Adipose tissue (tissue), 3 donors: ENCODE data around the gene VANGL2. TPM values are rescaled to one million over a fixed set of nuclear protein-coding genes. Genes with fewer than 3 reads are reported as not detected.
"Not testable (repeated sequence)": the region's sequence is repeated elsewhere in the genome, so short reads cannot be mapped to it uniquely, and the experiment has no call there.

Source experiments
- H3K27ac ChIP-seq: one replicate; pipeline ENCODE4 v1.5.1; 2013; ENCODE audit warnings: low read depth, low read length
- WGBS, 3 donors: extraction: QIAGEN DNeasy Blood & Tissue Kit; methylation state at CpG; one replicate each; pipeline ENCODE4 v1.1.7; 2013; 5-methylcytosine and 5-hydroxymethylcytosine counted together
- polyA plus RNA-seq, 3 donors: library from polyadenylated mRNA; stranded (reverse); fragments of 200-250 nt; gene quantifications; one replicate each; pipeline ENCODE4 v1.2.3, GENCODE V29; 2013
- donor health status: healthy with polysubstance abuse.
- donor health status: Bipolar disorder and iron deficiency.
- donor health status: healthy.

VANGL2 gene
- polyA plus RNA-seq, 3 donors, result 0.58 to 1.9 (median 1.2) TPM

- 79 to 85% (median 84%) methylated on average over 4 of the region's 4 CpGs for WGBS, 3 donors
Observed at GRCh38 chr1:160367934-160368923, 32.1 kb upstream of the VANGL2 start.

DNA sequence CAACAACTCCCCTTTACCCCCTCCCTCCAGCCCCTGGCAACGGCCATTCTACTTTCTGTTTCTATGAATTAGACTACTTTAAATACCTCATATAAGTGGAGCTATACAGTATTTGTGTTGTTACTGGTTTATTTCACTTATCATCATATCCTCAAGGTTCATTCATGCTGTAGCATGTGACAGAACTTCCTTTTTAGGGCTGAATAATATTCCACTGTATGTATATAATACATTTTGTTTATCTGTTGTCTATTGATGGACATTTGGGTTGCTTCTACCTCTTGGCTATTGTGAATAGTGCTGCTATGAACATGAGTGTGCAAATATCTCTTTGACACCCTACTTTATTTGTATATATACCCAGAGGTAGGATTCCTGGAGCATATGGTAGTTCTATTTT, 31.3 kb upstream of the VANGL2 start:
- 76 to 80% (median 77%) methylated on average over 1 of the region's 1 CpG for WGBS, 3 donors
- no peak overlapping the region for H3K27ac ChIP-seq

More at GRCh38 chr1:160367934-160368923, 32.1 kb upstream of the VANGL2 start:
- no peak overlapping the region for H3K27ac ChIP-seq

DNA sequence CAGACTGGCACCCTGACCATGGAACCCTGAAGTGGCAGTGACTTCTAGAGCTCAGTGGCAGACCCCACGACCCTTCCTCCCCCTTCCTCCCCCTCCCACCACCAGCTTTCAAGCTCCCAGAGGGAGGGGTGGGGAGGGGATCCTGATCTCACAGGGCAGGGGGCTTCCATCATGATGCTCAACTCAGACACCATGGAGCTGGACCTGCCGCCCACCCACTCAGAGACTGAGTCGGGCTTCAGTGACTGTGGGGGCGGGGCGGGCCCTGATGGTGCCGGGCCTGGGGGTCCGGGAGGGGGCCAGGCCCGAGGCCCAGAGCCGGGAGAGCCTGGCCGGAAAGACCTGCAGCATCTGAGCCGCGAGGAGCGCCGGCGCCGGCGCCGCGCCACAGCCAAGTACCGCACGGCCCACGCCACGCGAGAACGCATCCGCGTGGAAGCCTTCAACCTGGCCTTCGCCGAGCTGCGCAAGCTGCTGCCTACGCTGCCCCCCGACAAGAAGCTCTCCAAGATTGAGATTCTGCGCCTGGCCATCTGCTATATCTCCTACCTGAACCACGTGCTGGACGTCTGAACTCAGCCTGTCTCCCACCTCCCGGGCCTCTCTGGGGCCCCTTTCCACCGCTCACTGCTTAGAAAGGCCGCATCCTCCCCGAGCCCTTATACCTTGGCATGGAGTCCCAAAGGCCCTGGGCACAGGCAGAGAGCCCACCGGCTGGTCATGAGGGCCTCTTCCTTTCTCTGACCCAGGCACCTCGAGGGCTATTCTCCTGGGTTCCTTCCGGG, 29.6 kb upstream of the VANGL2 start:
- H3K27ac ChIP-seq, result no peak overlapping the region
- WGBS, 3 donors, result 72 to 78% (median 76%) methylated on average over 38 to 42 of the region's 42 CpGs

GRCh38 chr1:160371346-160371631, 29.1 kb upstream of the VANGL2 start:
- H3K27ac ChIP-seq, result no peak overlapping the region

DNA sequence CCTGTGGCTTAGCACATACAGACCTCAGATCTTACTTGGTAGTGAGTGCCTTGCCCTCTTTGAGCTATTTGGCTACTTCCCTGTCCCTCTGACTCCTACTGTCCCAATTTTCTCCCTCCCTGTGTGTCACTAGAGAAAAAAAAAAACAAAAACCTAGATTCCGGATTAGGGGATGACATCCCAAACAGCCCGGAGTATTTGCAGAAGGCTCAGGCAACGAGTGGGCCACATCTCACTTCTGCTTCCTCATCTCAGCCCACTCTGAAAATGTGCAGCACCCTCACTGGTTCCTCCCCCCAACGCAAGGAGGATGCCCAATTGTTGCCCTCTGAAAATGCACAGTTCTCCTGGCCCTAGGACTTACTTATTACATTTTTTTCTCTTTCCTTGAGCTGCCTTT, 28.6 kb upstream of the VANGL2 start:
- 65 to 91% (median 74%) methylated on average over 4 of the region's 4 CpGs for WGBS, 3 donors
- no peak overlapping the region for H3K27ac ChIP-seq

GRCh38 chr1:160373696-160374095, 26.7 kb upstream of the VANGL2 start:
- H3K27ac ChIP-seq, result no peak overlapping the region
- 70 to 84% (median 76%) methylated on average over 4 of the region's 4 CpGs for WGBS, 3 donors

DNA sequence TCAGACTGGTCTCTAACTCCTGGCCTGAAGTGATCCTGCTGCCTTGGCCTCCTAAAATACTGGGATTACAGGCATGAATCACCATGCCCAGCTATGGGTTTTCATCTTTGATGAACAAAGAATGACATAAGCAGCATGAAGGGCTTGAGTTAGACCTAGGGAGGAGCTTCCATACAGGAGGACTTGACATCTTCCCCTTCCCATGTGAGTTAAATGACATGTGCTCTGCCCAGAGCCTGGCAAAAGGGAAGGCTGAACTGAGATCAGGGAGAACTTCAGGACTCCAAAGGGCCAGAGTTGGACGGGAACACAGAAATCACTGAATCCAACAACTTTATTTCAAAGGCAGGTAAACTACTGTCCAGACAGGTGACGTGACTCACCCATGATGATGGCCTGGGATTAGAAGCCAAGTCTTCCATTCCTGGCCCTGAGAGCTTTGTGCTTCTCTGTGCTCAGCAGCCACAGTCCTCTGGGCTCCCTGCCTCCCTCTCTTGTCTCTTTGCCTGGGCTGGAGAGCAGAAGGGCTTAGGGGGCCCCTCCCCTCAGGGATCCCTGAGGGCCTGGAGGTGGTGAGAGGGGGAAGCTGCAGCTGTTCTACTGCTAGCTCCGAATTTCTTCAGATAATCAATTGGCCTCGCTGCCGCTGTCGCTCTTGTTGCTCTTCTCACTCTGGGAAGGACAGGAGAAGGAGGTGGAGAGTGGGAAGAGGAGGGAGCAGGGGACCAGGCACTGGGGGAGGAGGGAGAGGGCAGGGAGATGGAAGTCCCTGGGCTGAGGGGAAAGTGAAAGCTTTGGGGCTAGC, 25.9 kb upstream of the VANGL2 start:
- no peak overlapping the region for H3K27ac ChIP-seq
- WGBS, 3 donors, result 41 to 66% (median 54%) methylated on average over 6 of the region's 6 CpGs

- H3K27ac ChIP-seq, result peak overlapping the region; percentile 81
Observed at GRCh38 chr1:160375788-160376524, 24.4 kb upstream of the VANGL2 start.

GRCh38 chr1:160376525-160377131, 23.7 kb upstream of the VANGL2 start:
- no peak overlapping the region for H3K27ac ChIP-seq
- WGBS, 3 donors, result 12 to 19% (median 14%) methylated on average over 5 of the region's 5 CpGs

More at GRCh38 chr1:160375788-160376524, 24.4 kb upstream of the VANGL2 start:
- 10 to 39% (median 20%) methylated on average over 9 of the region's 9 CpGs for WGBS, 3 donors

GRCh38 chr1:160377585-160378206, 22.7 kb upstream of the VANGL2 start:
- 70 to 78% (median 77%) methylated on average over 7 of the region's 7 CpGs for WGBS, 3 donors

GRCh38 chr1:160384812-160385211, 15.6 kb upstream of the VANGL2 start:
- not testable (repeated sequence) for H3K27ac ChIP-seq
- 95 to 100% (median 96%) methylated on average over 2 of the region's 2 CpGs for WGBS, 3 donors

More at GRCh38 chr1:160377585-160378206, 22.7 kb upstream of the VANGL2 start:
- H3K27ac ChIP-seq, result no peak overlapping the region

- WGBS, 3 donors, result 53 to 80% (median 70%) methylated on average over 3 to 4 of the region's 4 CpGs
- H3K27ac ChIP-seq, result not testable (repeated sequence)
Observed at GRCh38 chr1:160388406-160388805, 12.0 kb upstream of the VANGL2 start.

GRCh38 chr1:160394673-160395072, 5.7 kb upstream of the VANGL2 start:
- no peak overlapping the region for H3K27ac ChIP-seq

GRCh38 chr1:160397651-160398050, 2.7 kb upstream of the VANGL2 start:
- WGBS, 3 donors, result 65 to 89% (median 73%) methylated on average over 1 of the region's 1 CpG
- no peak overlapping the region for H3K27ac ChIP-seq

More at GRCh38 chr1:160394673-160395072, 5.7 kb upstream of the VANGL2 start:
- 91 to 94% (median 91%) methylated on average over 8 of the region's 8 CpGs for WGBS, 3 donors

DNA sequence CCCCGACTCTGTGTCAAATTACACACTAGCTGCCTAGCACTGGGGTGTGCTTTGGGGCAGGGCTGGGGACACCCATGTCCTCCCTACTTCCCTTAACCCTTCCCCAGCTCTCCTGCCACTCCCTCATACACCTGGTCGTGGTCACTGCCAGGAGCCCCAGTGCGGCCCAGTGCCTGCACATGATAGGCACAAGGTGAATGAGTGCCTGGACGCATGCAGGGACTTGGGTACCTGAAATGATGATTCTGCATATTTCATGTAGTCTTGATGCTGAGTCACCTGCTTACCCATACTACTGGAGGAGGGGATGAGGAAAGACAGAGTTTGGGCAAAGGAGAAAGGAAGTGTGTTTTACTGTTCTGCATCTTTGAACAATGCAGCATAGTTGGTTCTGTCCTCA, 1.5 kb upstream of the VANGL2 start:
- H3K27ac ChIP-seq, result no peak overlapping the region
- 78 to 83% (median 82%) methylated on average over 4 of the region's 4 CpGs for WGBS, 3 donors

DNA sequence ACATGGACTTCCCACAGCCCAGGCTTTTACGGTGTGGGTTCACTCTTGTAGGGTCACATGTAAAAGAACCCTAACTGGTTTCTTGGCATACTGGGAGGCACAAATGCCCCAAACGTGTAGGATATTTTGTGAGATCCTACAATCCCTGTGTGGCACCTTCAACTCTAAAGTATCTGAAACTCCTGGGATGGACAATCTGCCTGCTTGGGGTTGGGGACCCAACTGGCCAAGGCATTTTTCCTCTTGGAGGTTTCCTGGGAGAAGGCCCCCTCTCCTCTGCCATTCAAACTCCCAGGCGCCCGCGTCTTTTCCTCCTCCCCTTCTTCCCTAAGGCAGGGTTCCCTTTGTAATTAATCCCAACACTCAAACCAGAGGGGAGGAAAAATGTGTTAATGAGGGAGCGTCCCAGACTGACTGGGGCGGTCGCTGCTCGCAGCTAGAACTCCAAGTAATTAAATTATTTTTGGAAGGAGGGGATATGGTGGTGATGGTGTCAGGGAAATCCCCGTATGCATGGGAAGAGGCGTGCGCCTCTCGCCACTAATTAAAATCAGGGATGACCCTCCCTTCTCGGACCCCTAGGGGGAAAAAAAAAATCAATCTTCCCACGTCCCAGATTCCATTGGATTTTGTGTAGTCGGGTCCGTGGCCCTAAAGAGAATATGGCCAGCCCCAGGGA, 681 bp upstream of the VANGL2 start:
- 40 to 50% (median 44%) methylated on average over 17 of the region's 17 CpGs for WGBS, 3 donors
- no peak overlapping the region for H3K27ac ChIP-seq
